H1 (cell line): ENCODE data around the gene RELN. TPM values are rescaled to one million over a fixed set of nuclear protein-coding genes. Genes with fewer than 3 reads are reported as not detected.

Experiments
- GABPA ChIP-seq: IDR thresholded peaks from 2 replicates; pipeline ENCODE4 v1.6.1; 2011; ENCODE audit warnings: mild to moderate bottlenecking, low read length, moderate library complexity, borderline replicate concordance; ENCODE audit not compliant: insufficient read depth
- polyA plus RNA-seq, 7 experiments: library from polyadenylated mRNA; depleted of rRNA in 3 of 7; stranded (reverse) in 5 of 7; unstranded in 2 of 7; fragments of >200 nt in 5 of 7; fragments of 200-250 nt in 2 of 7; gene quantifications; 1 replicate in 5 of 7; 2 replicates in 1 of 7; 4 replicates in 1 of 7; pipeline versions ENCODE4 v1.2.1 to v1.2.3, GENCODE V29; 2011 to 2013; ENCODE audit warnings: missing spikeins in 2 of 7, mixed read lengths in 2 of 7
- total RNA-seq: library from RNA; stranded (reverse); fragmentation: NEBNext Ultra II Directional; extraction: Animal tissue kit (Norgen Biotek cat#: 25700); gene quantifications from 2 replicates; pipeline ENCODE4 v1.2.1, GENCODE V29; 2021
- TF ChIP-seq, protein P1 (sequence below): IDR thresholded peaks from 2 replicates; pipeline ENCODE4 v1.6.1; 2012; ENCODE audit warnings: inconsistent platforms
- TF ChIP-seq, protein P2 (sequence below): IDR thresholded peaks from 2 replicates; pipeline ENCODE4 v1.6.1; 2012; ENCODE audit warnings: low read length, inconsistent platforms
- TF ChIP-seq, protein P3 (sequence below): IDR thresholded peaks from 2 replicates; pipeline ENCODE4 v1.6.1; 2011; ENCODE audit warnings: low read depth, mild to moderate bottlenecking, low read length; ENCODE audit not compliant: insufficient read depth
- TF ChIP-seq, protein P4 (sequence below), 3 experiments: IDR thresholded peaks; 1 replicate in 2 of 3; 2 replicates in 1 of 3; pipeline versions ENCODE4 v1.5.1 to v1.6.1; 2011; ENCODE audit warnings: low read length in 3 of 3, mild to moderate bottlenecking in 3 of 3, inconsistent platforms in 2 of 3, low read depth in 1 of 3, moderate library complexity in 1 of 3; ENCODE audit not compliant: insufficient read depth in 1 of 3; ENCODE audit errors: control extremely low read depth in 1 of 3

Gene RELN
- total and polyA plus RNA-seq, 2 of the 8 experiments (the other 6 are each of a cell fraction or from before 2014, with no cell fraction given) = 0.03 to 0.07 TPM

DNA sequence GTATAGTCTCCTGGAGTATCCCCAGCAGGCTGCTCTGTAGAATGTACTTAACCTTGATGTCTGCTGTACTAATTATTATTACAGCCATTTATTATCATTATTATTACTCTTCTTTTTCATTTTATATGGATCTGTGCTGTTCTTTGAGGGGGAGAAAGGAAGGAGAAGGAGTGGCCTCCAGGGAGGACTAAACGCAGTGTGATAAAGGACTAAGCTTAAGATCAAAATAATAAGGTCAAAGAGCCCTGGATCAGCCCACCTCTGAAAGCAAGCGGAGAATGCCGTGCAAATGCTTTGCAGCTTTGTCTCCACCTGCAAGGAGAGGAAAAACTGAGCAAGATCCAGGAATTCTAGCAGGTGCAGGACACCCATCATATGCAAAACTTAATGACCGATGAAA is 65.3 kb downstream of the RELN start (continued):
- no peak for TF ChIP-seq GABPA
- TF ChIP-seq, protein P1, sequence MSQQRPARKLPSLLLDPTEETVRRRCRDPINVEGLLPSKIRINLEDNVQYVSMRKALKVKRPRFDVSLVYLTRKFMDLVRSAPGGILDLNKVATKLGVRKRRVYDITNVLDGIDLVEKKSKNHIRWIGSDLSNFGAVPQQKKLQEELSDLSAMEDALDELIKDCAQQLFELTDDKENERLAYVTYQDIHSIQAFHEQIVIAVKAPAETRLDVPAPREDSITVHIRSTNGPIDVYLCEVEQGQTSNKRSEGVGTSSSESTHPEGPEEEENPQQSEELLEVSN = no peak
- TF ChIP-seq, protein P2, sequence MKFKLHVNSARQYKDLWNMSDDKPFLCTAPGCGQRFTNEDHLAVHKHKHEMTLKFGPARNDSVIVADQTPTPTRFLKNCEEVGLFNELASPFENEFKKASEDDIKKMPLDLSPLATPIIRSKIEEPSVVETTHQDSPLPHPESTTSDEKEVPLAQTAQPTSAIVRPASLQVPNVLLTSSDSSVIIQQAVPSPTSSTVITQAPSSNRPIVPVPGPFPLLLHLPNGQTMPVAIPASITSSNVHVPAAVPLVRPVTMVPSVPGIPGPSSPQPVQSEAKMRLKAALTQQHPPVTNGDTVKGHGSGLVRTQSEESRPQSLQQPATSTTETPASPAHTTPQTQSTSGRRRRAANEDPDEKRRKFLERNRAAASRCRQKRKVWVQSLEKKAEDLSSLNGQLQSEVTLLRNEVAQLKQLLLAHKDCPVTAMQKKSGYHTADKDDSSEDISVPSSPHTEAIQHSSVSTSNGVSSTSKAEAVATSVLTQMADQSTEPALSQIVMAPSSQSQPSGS = no peak
- TF ChIP-seq, protein P3, sequence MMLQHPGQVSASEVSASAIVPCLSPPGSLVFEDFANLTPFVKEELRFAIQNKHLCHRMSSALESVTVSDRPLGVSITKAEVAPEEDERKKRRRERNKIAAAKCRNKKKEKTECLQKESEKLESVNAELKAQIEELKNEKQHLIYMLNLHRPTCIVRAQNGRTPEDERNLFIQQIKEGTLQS = no peak
- TF ChIP-seq, protein P4, sequence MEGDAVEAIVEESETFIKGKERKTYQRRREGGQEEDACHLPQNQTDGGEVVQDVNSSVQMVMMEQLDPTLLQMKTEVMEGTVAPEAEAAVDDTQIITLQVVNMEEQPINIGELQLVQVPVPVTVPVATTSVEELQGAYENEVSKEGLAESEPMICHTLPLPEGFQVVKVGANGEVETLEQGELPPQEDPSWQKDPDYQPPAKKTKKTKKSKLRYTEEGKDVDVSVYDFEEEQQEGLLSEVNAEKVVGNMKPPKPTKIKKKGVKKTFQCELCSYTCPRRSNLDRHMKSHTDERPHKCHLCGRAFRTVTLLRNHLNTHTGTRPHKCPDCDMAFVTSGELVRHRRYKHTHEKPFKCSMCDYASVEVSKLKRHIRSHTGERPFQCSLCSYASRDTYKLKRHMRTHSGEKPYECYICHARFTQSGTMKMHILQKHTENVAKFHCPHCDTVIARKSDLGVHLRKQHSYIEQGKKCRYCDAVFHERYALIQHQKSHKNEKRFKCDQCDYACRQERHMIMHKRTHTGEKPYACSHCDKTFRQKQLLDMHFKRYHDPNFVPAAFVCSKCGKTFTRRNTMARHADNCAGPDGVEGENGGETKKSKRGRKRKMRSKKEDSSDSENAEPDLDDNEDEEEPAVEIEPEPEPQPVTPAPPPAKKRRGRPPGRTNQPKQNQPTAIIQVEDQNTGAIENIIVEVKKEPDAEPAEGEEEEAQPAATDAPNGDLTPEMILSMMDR (IDR thresholded peaks at IDR 0.05; ENCODE audit: control extremely low read depth in 1 of 3, insufficient read depth in 1 of 3, low read depth in 1 of 3, low read length in 3 of 3) = no peak
